Neural progenitor cell (in vitro differentiated cells): ENCODE measurements around the gene C17orf114.

ENCODE experiments used
- EZH2 ChIP-seq: fragments of 200-600 bp; sonication (generic); IDR thresholded peaks from 2 replicates; pipeline ENCODE4 v1.6.1; 2017; ENCODE audit warnings: antibody characterized with exemption, mild to moderate bottlenecking, moderate library complexity
- TF ChIP-seq, protein P1 (sequence below): fragments of 200-600 bp; sonication (generic); IDR thresholded peaks from 2 replicates; pipeline ENCODE4 v1.5.1; 2017; ENCODE audit warnings: antibody characterized with exemption, mild to moderate bottlenecking

DNA sequence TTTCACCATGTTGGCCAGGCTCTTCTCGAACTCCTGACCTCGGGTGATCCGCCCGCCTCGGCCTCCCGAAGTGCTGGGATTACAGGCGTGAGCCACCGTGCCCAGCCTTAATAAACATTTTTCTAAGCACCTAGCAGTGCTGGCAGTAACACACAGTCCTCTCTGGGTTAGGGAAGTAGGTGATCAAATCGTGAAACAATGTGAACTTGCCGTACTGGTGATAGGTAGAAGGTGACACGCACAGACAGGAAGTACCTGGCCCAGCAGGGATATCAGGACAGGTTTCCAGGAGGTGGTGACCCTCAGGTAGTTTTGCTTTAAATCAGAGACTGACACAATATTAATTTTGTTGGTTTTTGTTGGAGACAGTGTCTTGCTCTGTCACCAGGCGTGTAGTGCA is 9.3 kb upstream of the C17orf114 start:
- TF ChIP-seq, protein P1, sequence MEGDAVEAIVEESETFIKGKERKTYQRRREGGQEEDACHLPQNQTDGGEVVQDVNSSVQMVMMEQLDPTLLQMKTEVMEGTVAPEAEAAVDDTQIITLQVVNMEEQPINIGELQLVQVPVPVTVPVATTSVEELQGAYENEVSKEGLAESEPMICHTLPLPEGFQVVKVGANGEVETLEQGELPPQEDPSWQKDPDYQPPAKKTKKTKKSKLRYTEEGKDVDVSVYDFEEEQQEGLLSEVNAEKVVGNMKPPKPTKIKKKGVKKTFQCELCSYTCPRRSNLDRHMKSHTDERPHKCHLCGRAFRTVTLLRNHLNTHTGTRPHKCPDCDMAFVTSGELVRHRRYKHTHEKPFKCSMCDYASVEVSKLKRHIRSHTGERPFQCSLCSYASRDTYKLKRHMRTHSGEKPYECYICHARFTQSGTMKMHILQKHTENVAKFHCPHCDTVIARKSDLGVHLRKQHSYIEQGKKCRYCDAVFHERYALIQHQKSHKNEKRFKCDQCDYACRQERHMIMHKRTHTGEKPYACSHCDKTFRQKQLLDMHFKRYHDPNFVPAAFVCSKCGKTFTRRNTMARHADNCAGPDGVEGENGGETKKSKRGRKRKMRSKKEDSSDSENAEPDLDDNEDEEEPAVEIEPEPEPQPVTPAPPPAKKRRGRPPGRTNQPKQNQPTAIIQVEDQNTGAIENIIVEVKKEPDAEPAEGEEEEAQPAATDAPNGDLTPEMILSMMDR = no peak
- no peak for TF ChIP-seq EZH2
